ENCODE results near the gene PRSS27. TPM values are rescaled to one million over a fixed set of nuclear protein-coding genes. Genes with fewer than 3 reads are reported as not detected.
"Not testable (repeated sequence)": the region's sequence is repeated elsewhere in the genome, so short reads cannot be mapped to it uniquely, and the experiment has no call there.

PRSS27 gene
- total and polyA plus RNA-seq, 2 donors (not counting 3 experiments of a cell fraction or from before 2014, with no cell fraction given), result 0.33 to 0.53 TPM

- Histone ChIP-seq H3K4me3 (replicated peaks in 1 of 3; ENCODE audit: insufficient read depth in 1 of 3, low read depth in 1 of 3, low read length in 3 of 3) (no peak overlapping the region), H3K27ac (ENCODE audit: insufficient read depth, low read depth, low read length) (no peak overlapping the region), H3K36me3 (ENCODE audit: control insufficient read depth in 2 of 2, extremely low read depth in 1 of 2, insufficient read depth in 2 of 2, low read length in 2 of 2) (peaks cover 0 to 5% of the 10 kb centered on the region in 2 experiments), H3K79me2 (ENCODE audit: control insufficient read depth, insufficient read depth, low read length) (peaks cover 40% of the 10 kb centered on the region), H3K9me1 (replicated peaks; ENCODE audit: control insufficient read depth, extremely low read depth, insufficient read depth, low read length) (no peaks in the 10 kb centered on the region), H3K9ac (replicated peaks; ENCODE audit: extremely low read depth, insufficient read depth, low read length) (no peak overlapping the region), H4K20me1 (replicated peaks; ENCODE audit: control insufficient read depth, extremely low read depth, insufficient read depth, low read length) (no peaks in the 10 kb centered on the region), H3K9me3 (replicated peaks; ENCODE audit: control insufficient read depth, insufficient read depth, low read length) (no peaks in the 10 kb centered on the region), H3K27me3 (ENCODE audit: control insufficient read depth in 2 of 2, insufficient read depth in 2 of 2, low read length in 2 of 2) (no peaks in the 10 kb centered on the region), H3K4me2 (ENCODE audit: insufficient read depth, low read length) (no peak overlapping the region), H2AFZ (ENCODE audit: low read depth, low read length) (no peak overlapping the region), H3K4me1 (ENCODE audit: control insufficient read depth, extremely low read depth, insufficient read depth, low read length) (peaks cover 2% of the 10 kb centered on the region)
- intact Hi-C loops (cut with micrococcal nuclease) (no loop called here), dilution Hi-C loops (cut with MboI; ENCODE audit: extremely low pct_ligation_motif_present, low sequenced_read_pairs) (no loop called here)
- CTCF ChIA-PET, result no interaction called here
- POLR2A ChIA-PET, result no interaction called here
- BruUV-seq (replicated peaks), result no TSS peak
- DNase-seq (ENCODE audit: low read depth, low spot score), result no peak
- TF ChIP-seq MAX (IDR thresholded peaks at IDR 0.05; ENCODE audit: insufficient read depth, insufficient read length) (no peak), MYC (IDR thresholded peaks at IDR 0.05; ENCODE audit: low read depth, low read length) (no peak), FOS (IDR thresholded peaks at IDR 0.05; ENCODE audit: borderline replicate concordance, insufficient read depth, low read length) (no peak), CTCF (IDR thresholded peaks at IDR 0.05; ENCODE audit: extremely low read depth in 1 of 2, insufficient read depth in 1 of 2, low read depth in 1 of 2, low read length in 2 of 2) (no peak), JUN (IDR thresholded peaks at IDR 0.05; ENCODE audit: borderline replicate concordance, insufficient read depth, insufficient read length, low read depth) (no peak), EZH2 (IDR thresholded peaks at IDR 0.05; ENCODE audit: borderline replicate concordance, low read depth, low read length, severe bottlenecking) (no peak), GATA2 (IDR thresholded peaks at IDR 0.05; ENCODE audit: insufficient read depth, insufficient read length, low read depth, low read length) (no peak), POLR2A (IDR thresholded peaks at IDR 0.05; ENCODE audit: low read depth, low read length) (no peak), POLR2AphosphoS5 (IDR thresholded peaks at IDR 0.05; ENCODE audit: insufficient read depth, low read depth, low read length) (no peak)
- no peak for FAIRE-seq
Observed at GRCh38 chr16:2686912-2687507, 33.0 kb downstream of the PRSS27 start.

- CTCF ChIA-PET; H3K4me3 ChIP-seq (replicated peaks in 1 of 3; ENCODE audit: insufficient read depth in 1 of 3, low read depth in 1 of 3, low read length in 3 of 3); H3K4me2 ChIP-seq (ENCODE audit: insufficient read depth, low read length); H3K4me1 ChIP-seq (ENCODE audit: control insufficient read depth, extremely low read depth, insufficient read depth, low read length); POLR2A ChIA-PET; H4K20me1 ChIP-seq (replicated peaks; ENCODE audit: control insufficient read depth, extremely low read depth, insufficient read depth, low read length); dilution Hi-C loops (cut with MboI; ENCODE audit: extremely low pct_ligation_motif_present, low sequenced_read_pairs); H3K27ac ChIP-seq (ENCODE audit: insufficient read depth, low read depth, low read length); H2AFZ ChIP-seq (ENCODE audit: low read depth, low read length); intact Hi-C loops (cut with micrococcal nuclease); H3K9ac ChIP-seq (replicated peaks; ENCODE audit: extremely low read depth, insufficient read depth, low read length); H3K36me3 ChIP-seq (ENCODE audit: control insufficient read depth in 2 of 2, extremely low read depth in 1 of 2, insufficient read depth in 2 of 2, low read length in 2 of 2); H3K9me3 ChIP-seq (replicated peaks; ENCODE audit: control insufficient read depth, insufficient read depth, low read length); BruUV-seq (replicated peaks); H3K27me3 ChIP-seq (ENCODE audit: control insufficient read depth in 2 of 2, insufficient read depth in 2 of 2, low read length in 2 of 2); H3K9me1 ChIP-seq (replicated peaks; ENCODE audit: control insufficient read depth, extremely low read depth, insufficient read depth, low read length); DNase-seq (ENCODE audit: low read depth, low spot score): not testable (repeated sequence)
- peak; percentile 15 for FAIRE-seq
- peaks cover 44% of the 10 kb centered on the region for H3K79me2 ChIP-seq (ENCODE audit: control insufficient read depth, insufficient read depth, low read length)
Observed at GRCh38 chr16:2686075-2686474, 33.9 kb downstream of the PRSS27 start.

GRCh38 chr16:2683041-2683440 is 37.0 kb downstream of the PRSS27 start:
- H3K4me2 ChIP-seq (ENCODE audit: insufficient read depth, low read length), result peak overlapping the region; percentile 84
- H3K36me3 ChIP-seq (ENCODE audit: control insufficient read depth in 2 of 2, extremely low read depth in 1 of 2, insufficient read depth in 2 of 2, low read length in 2 of 2); FAIRE-seq; H3K9me3 ChIP-seq (replicated peaks; ENCODE audit: control insufficient read depth, insufficient read depth, low read length); dilution Hi-C loops (cut with MboI; ENCODE audit: extremely low pct_ligation_motif_present, low sequenced_read_pairs); DNase-seq (ENCODE audit: low read depth, low spot score); H3K27me3 ChIP-seq (ENCODE audit: control insufficient read depth in 2 of 2, insufficient read depth in 2 of 2, low read length in 2 of 2); H3K9me1 ChIP-seq (replicated peaks; ENCODE audit: control insufficient read depth, extremely low read depth, insufficient read depth, low read length); H3K4me1 ChIP-seq (ENCODE audit: control insufficient read depth, extremely low read depth, insufficient read depth, low read length); BruUV-seq (replicated peaks); H4K20me1 ChIP-seq (replicated peaks; ENCODE audit: control insufficient read depth, extremely low read depth, insufficient read depth, low read length): not testable (repeated sequence)
- CTCF ChIA-PET, result interaction anchor here (1.4 kb wide), 1 partner anchor 10 kb away, joined by 5 read pairs; no protein-coding TSS in a partner anchor
- peak overlapping the region; percentile 68 for H3K27ac ChIP-seq (ENCODE audit: insufficient read depth, low read depth, low read length)
- intact Hi-C loops (cut with micrococcal nuclease), result loop anchor here (5.0 kb wide), 1 partner anchor 94 kb away; the partner anchor contains the start of gene ELOB
- H3K4me3 ChIP-seq (replicated peaks in 1 of 3; ENCODE audit: insufficient read depth in 1 of 3, low read depth in 1 of 3, low read length in 3 of 3), result peak overlapping the region; percentile 65 to 91 (median 75)
- peaks cover 40% of the 10 kb centered on the region for H3K79me2 ChIP-seq (ENCODE audit: control insufficient read depth, insufficient read depth, low read length)
- peak overlapping the region; percentile 96 for H3K9ac ChIP-seq (replicated peaks; ENCODE audit: extremely low read depth, insufficient read depth, low read length)
- POLR2A ChIA-PET, result interaction anchor here (1.0 to 1.4 kb wide), 2 partner anchors 10 to 58 kb away, joined by 3 to 22 read pairs; no protein-coding TSS in a partner anchor
- peak overlapping the region; percentile 91 for H2AFZ ChIP-seq (ENCODE audit: low read depth, low read length)

Measured in endothelial cell of umbilical vein (primary cell).